Transverse colon (tissue), 3 donors: Measurements from ENCODE around the gene SLC41A2.

Source experiments
- CTCF ChIP-seq, 5 experiments: fragments of 200-600 bp in 3 of 5; fragments of 450-650 bp in 2 of 5; sonication (generic) in 3 of 5; IDR thresholded peaks; 1 replicate in 2 of 5; 2 replicates in 3 of 5; pipeline ENCODE4 v1.5.1; 2016 to 2017; ENCODE audit warnings: antibody characterized with exemption in 5 of 5, inconsistent platforms in 3 of 5, mild to moderate bottlenecking in 2 of 5, moderate library complexity in 1 of 5
- POLR2A ChIP-seq: fragments of 450-650 bp; IDR thresholded peaks from one replicate; pipeline ENCODE4 v1.6.1; 2016; ENCODE audit warnings: antibody characterized with exemption, mild to moderate bottlenecking, moderate library complexity

GRCh38 chr12:104939089-104939488, 19.0 kb downstream of the SLC41A2 start:
- TF ChIP-seq CTCF (IDR thresholded peaks at IDR 0.05) (no peak), POLR2A (no peak)
